ENCODE measurements around the gene MGA.

Gene MGA

DNA sequence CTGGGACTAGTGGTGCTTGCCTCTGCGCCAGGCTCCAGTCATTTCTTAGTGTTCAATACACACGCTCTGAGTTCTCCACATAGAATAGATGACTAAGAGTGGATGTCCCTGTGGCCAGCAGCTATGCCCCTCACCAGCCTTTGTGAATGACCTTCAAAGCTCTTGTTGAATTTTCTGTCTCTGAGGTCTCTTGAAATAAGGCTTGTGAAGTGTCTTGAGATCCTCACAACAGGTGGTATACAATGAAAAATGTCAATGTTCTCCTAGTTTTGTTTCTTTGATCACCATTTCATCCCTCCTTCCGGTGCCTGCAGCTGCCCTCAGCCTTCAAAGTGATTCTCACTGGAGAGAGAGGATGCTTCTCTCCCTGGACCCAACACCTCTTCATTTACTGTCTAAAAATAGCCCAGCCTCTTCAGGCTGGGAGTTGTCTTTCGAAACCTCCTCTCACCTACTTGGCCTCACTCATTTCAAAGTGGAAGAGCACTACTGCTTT, 119.5 kb downstream of the MGA start:
- Histone ChIP-seq H3K4me3 (ENCODE audit: insufficient read depth, low read depth, low read length) (no peak overlapping the region), H3K9me3 (ENCODE audit: control insufficient read depth, low read length) (no peaks in the 10 kb centered on the region), H3K36me3 (ENCODE audit: control insufficient read depth, insufficient read depth, low read length) (no peaks in the 10 kb centered on the region), H3K4me1 (ENCODE audit: control insufficient read depth, insufficient read depth, low read length) (peaks cover 32% of the 10 kb centered on the region), H3K27me3 (ENCODE audit: control insufficient read depth, insufficient read depth, low read length, poor library complexity, severe bottlenecking) (no peaks in the 10 kb centered on the region), H3K27ac (ENCODE audit: insufficient read depth, low read depth, low read length, poor library complexity, severe bottlenecking) (no peak overlapping the region)
- 91 to 92% methylated on average over 4 of the region's 4 CpGs for WGBS, 2 experiments

DNA sequence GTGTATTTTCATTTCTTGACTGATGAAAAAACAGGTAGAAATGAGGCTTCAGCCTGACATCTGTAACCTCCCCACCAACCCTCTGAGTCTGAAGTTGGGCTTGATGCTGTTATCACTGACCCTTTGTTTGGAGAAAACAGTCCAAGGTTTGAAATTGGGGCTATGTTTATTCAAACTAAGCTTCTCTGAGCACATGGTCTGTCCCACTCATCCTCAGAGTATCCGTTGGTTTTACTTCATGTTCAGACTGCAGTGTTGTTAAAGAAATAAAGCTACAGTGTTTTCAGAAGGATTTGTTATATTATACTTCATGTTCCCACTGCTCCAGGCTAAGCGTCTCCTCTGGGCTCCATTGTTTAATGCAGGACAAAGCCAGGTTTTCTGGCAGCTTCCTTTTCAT, 120.1 kb downstream of the MGA start:
- H3K9me3 ChIP-seq (ENCODE audit: control insufficient read depth, low read length): no peaks in the 10 kb centered on the region
- WGBS, 2 experiments: 56 to 57% methylated on average over 2 of the region's 2 CpGs
- H3K36me3 ChIP-seq (ENCODE audit: control insufficient read depth, insufficient read depth, low read length): no peaks in the 10 kb centered on the region
- H3K4me1 ChIP-seq (ENCODE audit: control insufficient read depth, insufficient read depth, low read length): peaks cover 30% of the 10 kb centered on the region
- no peak overlapping the region for H3K27ac ChIP-seq (ENCODE audit: insufficient read depth, low read depth, low read length, poor library complexity, severe bottlenecking)
- H3K4me3 ChIP-seq (ENCODE audit: insufficient read depth, low read depth, low read length): no peak overlapping the region
- no peaks in the 10 kb centered on the region for H3K27me3 ChIP-seq (ENCODE audit: control insufficient read depth, insufficient read depth, low read length, poor library complexity, severe bottlenecking)

DNA sequence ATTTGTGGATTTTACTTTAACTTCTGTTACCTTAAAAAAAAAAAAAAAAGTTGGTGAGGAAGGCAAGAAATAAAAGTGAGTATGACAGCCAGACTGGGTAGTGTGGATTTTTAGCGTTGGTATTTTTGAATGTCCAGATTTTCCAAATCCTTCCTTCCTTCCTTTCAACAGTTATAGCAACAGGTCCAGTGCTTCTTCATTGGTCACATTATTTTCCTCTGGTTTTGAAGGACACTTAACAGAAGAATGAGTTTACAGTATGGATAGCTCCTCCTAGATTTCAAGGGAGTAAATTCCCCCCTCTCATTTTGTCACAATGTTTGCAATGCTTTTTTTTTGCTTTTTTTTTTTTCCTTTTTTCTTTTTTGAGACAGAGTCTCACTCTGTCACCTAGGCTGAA, 120.5 kb downstream of the MGA start:
- Histone ChIP-seq H3K27me3 (ENCODE audit: control insufficient read depth, insufficient read depth, low read length, poor library complexity, severe bottlenecking) (no peaks in the 10 kb centered on the region), H3K36me3 (ENCODE audit: control insufficient read depth, insufficient read depth, low read length) (no peaks in the 10 kb centered on the region), H3K4me1 (ENCODE audit: control insufficient read depth, insufficient read depth, low read length) (peaks cover 26% of the 10 kb centered on the region), H3K4me3 (ENCODE audit: insufficient read depth, low read depth, low read length) (no peak overlapping the region), H3K9me3 (ENCODE audit: control insufficient read depth, low read length) (no peaks in the 10 kb centered on the region), H3K27ac (ENCODE audit: insufficient read depth, low read depth, low read length, poor library complexity, severe bottlenecking) (no peak overlapping the region)
- 83 to 100% methylated on average over 1 of the region's 1 CpG for WGBS, 2 experiments

DNA sequence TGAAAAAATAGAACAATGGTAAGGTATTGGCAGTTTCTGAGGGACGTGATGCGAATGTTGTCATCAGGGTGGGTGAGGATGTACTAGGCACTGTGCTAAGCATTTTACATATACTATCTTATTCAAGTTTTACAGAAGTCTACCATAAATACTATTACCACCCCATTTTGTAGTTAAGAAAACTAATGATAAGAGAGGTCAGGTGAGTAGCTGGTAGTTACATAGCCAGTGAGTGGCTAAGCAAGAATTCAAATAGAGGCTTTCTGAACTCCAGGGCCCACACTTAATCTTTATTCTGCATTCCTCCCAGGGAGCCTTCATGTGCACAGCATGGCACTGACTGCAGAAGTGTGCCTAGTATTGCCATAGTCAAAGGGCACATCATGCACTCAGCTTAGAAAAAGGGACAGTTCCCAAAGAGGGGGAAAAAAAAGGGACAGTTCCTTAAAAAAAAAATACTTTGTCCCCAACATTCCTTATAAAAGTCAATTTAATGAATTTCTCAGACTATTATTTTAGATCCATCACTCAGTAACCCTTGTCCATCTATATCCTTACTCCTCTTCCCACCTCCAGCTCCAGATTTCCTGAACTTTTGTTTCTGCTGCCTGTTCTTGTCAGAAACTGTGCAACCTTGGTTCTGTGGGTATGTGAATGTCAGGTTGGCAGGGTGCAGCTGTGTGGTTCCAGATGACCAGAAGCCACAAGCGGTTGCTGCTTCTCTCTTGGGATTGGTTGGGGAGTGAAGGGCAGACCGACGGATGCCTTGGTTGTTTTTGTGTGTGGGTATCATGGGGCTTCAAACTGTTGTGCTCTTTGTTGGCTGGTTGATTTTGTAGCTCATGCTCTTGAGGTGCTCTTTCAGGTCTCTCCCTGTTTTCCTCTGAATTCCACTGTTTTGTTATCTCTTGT, 122.4 kb downstream of the MGA start:
- H3K4me3 ChIP-seq (ENCODE audit: insufficient read depth, low read depth, low read length): no peak overlapping the region
- H3K4me1 ChIP-seq (ENCODE audit: control insufficient read depth, insufficient read depth, low read length): peaks cover 16% of the 10 kb centered on the region
- no peaks in the 10 kb centered on the region for H3K27me3 ChIP-seq (ENCODE audit: control insufficient read depth, insufficient read depth, low read length, poor library complexity, severe bottlenecking)
- H3K27ac ChIP-seq (ENCODE audit: insufficient read depth, low read depth, low read length, poor library complexity, severe bottlenecking): no peak overlapping the region
- 79% methylated on average over 5 of the region's 5 CpGs for WGBS, 2 experiments
- no peaks in the 10 kb centered on the region for H3K9me3 ChIP-seq (ENCODE audit: control insufficient read depth, low read length)
- H3K36me3 ChIP-seq (ENCODE audit: control insufficient read depth, insufficient read depth, low read length): no peaks in the 10 kb centered on the region

DNA sequence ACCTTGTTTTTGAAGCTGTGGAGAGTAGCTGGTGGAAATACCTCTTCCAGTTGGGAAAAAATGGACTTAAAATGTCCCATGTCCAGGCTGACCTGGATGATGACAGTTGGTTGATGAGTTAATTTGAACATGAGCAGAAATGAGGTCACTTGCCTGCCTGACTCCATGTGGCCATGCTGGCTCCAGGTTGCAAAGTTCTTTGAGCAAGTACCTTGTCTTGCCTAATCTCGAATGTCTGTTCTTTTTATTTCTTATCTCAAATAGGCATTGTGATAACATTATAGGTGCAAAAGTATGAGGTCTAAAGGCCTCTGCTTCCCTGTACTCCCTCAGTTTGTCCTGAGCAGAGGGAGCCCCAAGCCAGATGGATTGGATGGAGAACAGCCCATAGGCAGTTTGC, 123.1 kb downstream of the MGA start:
- WGBS, 2 experiments: 86 to 89% methylated on average over 1 of the region's 1 CpG
- peaks cover 14% of the 10 kb centered on the region for H3K4me1 ChIP-seq (ENCODE audit: control insufficient read depth, insufficient read depth, low read length)
- H3K27ac ChIP-seq (ENCODE audit: insufficient read depth, low read depth, low read length, poor library complexity, severe bottlenecking): no peak overlapping the region
- H3K9me3 ChIP-seq (ENCODE audit: control insufficient read depth, low read length): no peaks in the 10 kb centered on the region
- no peak overlapping the region for H3K4me3 ChIP-seq (ENCODE audit: insufficient read depth, low read depth, low read length)
- no peaks in the 10 kb centered on the region for H3K27me3 ChIP-seq (ENCODE audit: control insufficient read depth, insufficient read depth, low read length, poor library complexity, severe bottlenecking)
- H3K36me3 ChIP-seq (ENCODE audit: control insufficient read depth, insufficient read depth, low read length): no peaks in the 10 kb centered on the region

DNA sequence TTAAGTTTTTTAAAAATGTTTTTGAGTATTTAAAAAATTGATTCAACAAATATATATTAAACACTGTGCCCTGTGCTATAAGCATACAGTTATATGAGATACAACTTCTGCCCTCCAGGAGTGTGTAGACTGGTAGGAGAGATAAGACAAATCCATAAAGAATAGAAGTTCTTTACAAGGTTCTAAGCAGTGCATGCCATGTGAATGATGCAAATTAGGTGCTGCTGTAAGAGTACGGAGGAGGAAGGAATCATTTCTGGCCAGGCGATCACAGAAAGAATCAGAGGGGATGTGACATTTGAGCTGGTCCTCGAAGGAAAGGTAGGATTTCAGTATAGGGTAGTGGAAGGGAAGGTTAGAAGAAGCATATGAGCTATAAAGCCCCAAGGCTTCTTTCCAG, 128.1 kb downstream of the MGA start:
- Histone ChIP-seq H3K9me3 (ENCODE audit: control insufficient read depth, low read length) (no peaks in the 10 kb centered on the region), H3K27ac (ENCODE audit: insufficient read depth, low read depth, low read length, poor library complexity, severe bottlenecking) (no peak overlapping the region), H3K4me3 (ENCODE audit: insufficient read depth, low read depth, low read length) (no peak overlapping the region), H3K4me1 (ENCODE audit: control insufficient read depth, insufficient read depth, low read length) (no peaks in the 10 kb centered on the region), H3K36me3 (ENCODE audit: control insufficient read depth, insufficient read depth, low read length) (no peaks in the 10 kb centered on the region), H3K27me3 (ENCODE audit: control insufficient read depth, insufficient read depth, low read length, poor library complexity, severe bottlenecking) (no peaks in the 10 kb centered on the region)
- 89% methylated on average over 3 of the region's 3 CpGs for WGBS, 2 experiments

DNA sequence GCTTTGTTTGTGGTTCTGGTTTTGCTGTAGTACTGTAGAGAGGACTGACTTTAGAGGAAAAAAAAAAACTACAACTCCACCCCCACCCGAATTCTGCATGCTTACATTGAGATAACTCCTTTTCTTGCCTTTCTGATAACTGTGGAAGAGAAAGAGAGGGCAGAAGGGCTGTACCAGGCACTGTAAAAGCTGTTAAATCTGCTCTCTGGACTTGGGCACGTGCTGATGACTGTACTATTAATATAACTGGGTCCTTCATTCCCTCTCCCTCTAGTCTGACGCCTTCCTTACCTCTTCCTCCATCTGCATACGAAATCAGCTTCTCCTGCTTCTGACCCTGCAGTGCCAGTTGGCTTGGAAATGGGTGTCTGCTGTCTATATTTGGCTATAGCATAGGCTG, 129.0 kb downstream of the MGA start:
- no peaks in the 10 kb centered on the region for H3K36me3 ChIP-seq (ENCODE audit: control insufficient read depth, insufficient read depth, low read length)
- H3K27ac ChIP-seq (ENCODE audit: insufficient read depth, low read depth, low read length, poor library complexity, severe bottlenecking): no peak overlapping the region
- no peaks in the 10 kb centered on the region for H3K27me3 ChIP-seq (ENCODE audit: control insufficient read depth, insufficient read depth, low read length, poor library complexity, severe bottlenecking)
- no peak overlapping the region for H3K4me3 ChIP-seq (ENCODE audit: insufficient read depth, low read depth, low read length)
- H3K4me1 ChIP-seq (ENCODE audit: control insufficient read depth, insufficient read depth, low read length): no peaks in the 10 kb centered on the region
- no peaks in the 10 kb centered on the region for H3K9me3 ChIP-seq (ENCODE audit: control insufficient read depth, low read length)
- 59 to 65% methylated on average over 4 of the region's 4 CpGs for WGBS, 2 experiments

DNA sequence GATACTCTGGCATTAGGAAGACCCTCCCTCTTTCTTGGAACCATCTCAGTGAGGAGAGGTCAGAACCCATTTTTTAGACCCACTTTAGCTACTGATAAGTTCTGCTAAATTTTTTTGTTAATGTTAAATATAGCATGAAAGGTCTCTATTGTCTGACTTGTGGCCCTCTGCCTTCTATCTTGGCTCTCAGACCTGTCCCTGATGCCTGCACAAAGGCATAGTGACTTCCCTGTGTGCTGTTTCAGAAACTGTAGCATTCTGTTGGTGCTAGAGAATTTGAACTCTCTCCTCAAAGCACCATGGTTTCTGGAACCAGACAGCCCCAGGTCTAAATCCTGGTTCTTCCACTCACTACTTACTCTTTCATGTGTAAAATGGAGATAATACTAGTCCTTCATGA, 129.5 kb downstream of the MGA start:
- Histone ChIP-seq H3K4me3 (ENCODE audit: insufficient read depth, low read depth, low read length) (no peak overlapping the region), H3K27ac (ENCODE audit: insufficient read depth, low read depth, low read length, poor library complexity, severe bottlenecking) (no peak overlapping the region), H3K27me3 (ENCODE audit: control insufficient read depth, insufficient read depth, low read length, poor library complexity, severe bottlenecking) (no peaks in the 10 kb centered on the region), H3K36me3 (ENCODE audit: control insufficient read depth, insufficient read depth, low read length) (no peaks in the 10 kb centered on the region), H3K4me1 (ENCODE audit: control insufficient read depth, insufficient read depth, low read length) (no peaks in the 10 kb centered on the region), H3K9me3 (ENCODE audit: control insufficient read depth, low read length) (no peaks in the 10 kb centered on the region)

DNA sequence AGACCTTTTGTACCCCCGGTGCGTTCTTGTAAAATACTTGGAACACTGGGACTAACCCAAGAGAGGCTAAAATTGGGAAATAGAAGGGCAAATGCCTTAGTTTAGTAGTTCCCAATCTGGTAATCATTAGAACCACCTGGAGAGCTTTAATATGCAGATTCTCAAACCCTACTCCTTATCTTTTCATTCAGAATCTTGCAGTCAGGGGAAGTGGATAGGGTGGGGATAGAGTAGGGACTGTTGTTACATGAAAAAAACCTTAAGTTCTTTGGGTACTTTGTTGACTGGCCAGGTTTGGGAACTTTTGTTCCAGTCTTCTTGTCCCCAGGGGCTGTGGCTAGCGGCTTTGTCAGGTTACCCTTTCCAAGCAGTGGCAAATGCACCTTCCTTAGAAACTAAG, 130.0 kb downstream of the MGA start:
- Histone ChIP-seq H3K4me1 (ENCODE audit: control insufficient read depth, insufficient read depth, low read length) (no peaks in the 10 kb centered on the region), H3K36me3 (ENCODE audit: control insufficient read depth, insufficient read depth, low read length) (no peaks in the 10 kb centered on the region), H3K4me3 (ENCODE audit: insufficient read depth, low read depth, low read length) (no peak overlapping the region), H3K27ac (ENCODE audit: insufficient read depth, low read depth, low read length, poor library complexity, severe bottlenecking) (no peak overlapping the region), H3K9me3 (ENCODE audit: control insufficient read depth, low read length) (no peaks in the 10 kb centered on the region), H3K27me3 (ENCODE audit: control insufficient read depth, insufficient read depth, low read length, poor library complexity, severe bottlenecking) (no peaks in the 10 kb centered on the region)
- WGBS, 2 experiments: 73 to 80% methylated on average over 3 of the region's 3 CpGs

DNA sequence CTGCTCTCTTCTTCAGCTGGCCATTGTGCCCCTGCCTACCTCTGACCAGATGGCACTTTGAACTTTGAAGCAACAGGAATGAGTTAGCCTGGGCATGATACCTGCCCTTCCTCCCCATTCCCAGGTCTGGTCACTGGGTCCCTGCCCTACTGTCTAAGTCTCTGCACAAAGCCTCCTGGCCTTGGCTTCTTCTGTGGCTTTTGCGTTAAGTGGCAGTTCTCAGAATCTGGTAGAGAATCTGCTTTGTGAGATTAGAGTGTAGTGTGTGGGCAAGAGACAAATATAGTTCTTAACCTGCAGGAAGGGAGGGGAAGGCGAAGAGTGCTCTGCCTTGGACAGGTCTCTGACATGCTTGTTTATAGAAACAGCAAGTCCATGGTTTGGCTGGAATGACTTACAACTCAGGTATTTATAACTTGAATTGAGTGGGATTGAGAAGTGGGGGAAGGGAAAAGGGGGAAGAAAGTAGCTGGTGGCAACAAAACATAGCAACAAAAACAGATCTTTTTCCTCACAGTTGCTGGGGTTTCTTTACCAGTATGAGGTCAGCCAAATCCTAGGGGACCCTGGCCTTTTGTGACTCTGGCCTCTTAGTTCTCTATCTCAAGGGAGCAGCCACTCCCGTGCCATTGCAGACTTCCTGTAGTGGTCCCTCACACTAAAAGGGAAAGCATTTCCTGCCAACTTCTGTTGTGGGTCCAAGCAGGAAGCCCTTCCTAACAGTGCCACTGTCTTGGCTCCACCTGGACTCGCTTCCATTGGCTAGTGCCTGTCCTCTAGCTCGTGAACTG, 130.7 kb downstream of the MGA start:
- no peak overlapping the region for H3K27ac ChIP-seq (ENCODE audit: insufficient read depth, low read depth, low read length, poor library complexity, severe bottlenecking)

More for the DNA sequence above, 130.7 kb downstream of the MGA start:
- no peaks in the 10 kb centered on the region for H3K9me3 ChIP-seq (ENCODE audit: control insufficient read depth, low read length)
- no peaks in the 10 kb centered on the region for H3K27me3 ChIP-seq (ENCODE audit: control insufficient read depth, insufficient read depth, low read length, poor library complexity, severe bottlenecking)
- 87% methylated on average over 5 of the region's 5 CpGs for WGBS, 2 experiments
- H3K4me1 ChIP-seq (ENCODE audit: control insufficient read depth, insufficient read depth, low read length): no peaks in the 10 kb centered on the region
- no peaks in the 10 kb centered on the region for H3K36me3 ChIP-seq (ENCODE audit: control insufficient read depth, insufficient read depth, low read length)
- H3K4me3 ChIP-seq (ENCODE audit: insufficient read depth, low read depth, low read length): no peak overlapping the region
